OCI-LY1 (cell line): ENCODE results near the gene SUPT3H.
"Not testable (repeated sequence)": the region's sequence is repeated elsewhere in the genome, so short reads cannot be mapped to it uniquely, and the experiment has no call there.

Source experiments
- H2AFZ ChIP-seq: fragments of 200-600 bp; sonication (generic), shearing (Covaris generic); 2 replicates; pipeline ENCODE4 v1.6.0; 2014; ENCODE audit warnings: antibody characterized with exemption, mild to moderate bottlenecking, low read length
- H3F3A ChIP-seq: fragments of 200-600 bp; sonication (generic), shearing (Covaris generic); 2 replicates; pipeline ENCODE4 v1.6.0; 2014; ENCODE audit warnings: mild to moderate bottlenecking, antibody characterized with exemption, low read length, moderate library complexity; ENCODE audit not compliant: insufficient read depth
- H3K27ac ChIP-seq: fragments of 200-600 bp; sonication (generic); 2 replicates; pipeline ENCODE4 v1.5.1; 2014; ENCODE audit warnings: low read length, mixed run types, mild to moderate bottlenecking, low read depth; ENCODE audit not compliant: poor library complexity, severe bottlenecking
- H3K27me3 ChIP-seq: fragments of 200-600 bp; sonication (generic); 2 replicates; pipeline ENCODE4 v1.6.0; 2014; ENCODE audit warnings: antibody characterized with exemption, mild to moderate bottlenecking, low read length, moderate library complexity; ENCODE audit not compliant: insufficient read depth
- H3K36me3 ChIP-seq: fragments of 200-600 bp; sonication (generic); 2 replicates; pipeline ENCODE4 v1.6.1; 2014; ENCODE audit warnings: mild to moderate bottlenecking, antibody characterized with exemption, low read length, moderate library complexity, mixed read lengths; ENCODE audit not compliant: insufficient read depth
- H3K4me1 ChIP-seq: fragments of 200-600 bp; sonication (generic); 2 replicates; pipeline ENCODE4 v1.5.1; 2014; ENCODE audit warnings: mild to moderate bottlenecking, low read length, moderate library complexity; ENCODE audit not compliant: insufficient read depth, severe bottlenecking
- H3K4me2 ChIP-seq: fragments of 200-600 bp; sonication (generic), shearing (Covaris generic); 2 replicates; pipeline ENCODE4 v1.6.1; 2014; ENCODE audit warnings: low read length
- H3K4me3 ChIP-seq: fragments of 200-600 bp; sonication (generic); 2 replicates; pipeline ENCODE4 v1.5.1; 2014; ENCODE audit warnings: low read length, low read depth, mild to moderate bottlenecking, mixed read lengths; ENCODE audit not compliant: poor library complexity, severe bottlenecking
- H3K79me2 ChIP-seq: fragments of 200-600 bp; shearing (Covaris generic); 2 replicates; pipeline ENCODE4 v1.6.1; 2016; ENCODE audit warnings: mixed run types, low read length, mixed read lengths; ENCODE audit not compliant: insufficient read depth
- H3K9ac ChIP-seq: fragments of 200-600 bp; sonication (generic), shearing (Covaris generic); 2 replicates; pipeline ENCODE4 v1.6.1; 2014; ENCODE audit warnings: mild to moderate bottlenecking, low read length, mixed read lengths
- H3K9me2 ChIP-seq: fragments of 200-600 bp; sonication (generic), shearing (Covaris generic); 2 replicates; pipeline ENCODE4 v1.6.1; 2014; ENCODE audit warnings: low read depth, mild to moderate bottlenecking, low read length, mixed read lengths
- H3K9me3 ChIP-seq: fragments of 200-600 bp; shearing (Covaris generic); 2 replicates; pipeline ENCODE4 v1.6.1; 2014; ENCODE audit warnings: low read length, mixed read lengths
- H4K20me1 ChIP-seq: fragments of 200-600 bp; sonication (generic), shearing (Covaris generic); 2 replicates; pipeline ENCODE4 v1.6.0; 2016; ENCODE audit warnings: mild to moderate bottlenecking, low read length; ENCODE audit not compliant: insufficient read depth
- EZH2 ChIP-seq: fragments of 200-600 bp; sonication (generic), shearing (Covaris generic); IDR thresholded peaks from 2 replicates; pipeline ENCODE4 v1.8.0; 2017; ENCODE audit warnings: borderline replicate concordance, mixed run types, mild to moderate bottlenecking, antibody characterized with exemption, low read length, moderate library complexity, mixed read lengths
- TF ChIP-seq, protein P1 (sequence below): fragments of 200-600 bp; sonication (generic), shearing (Covaris generic); IDR thresholded peaks from 2 replicates; pipeline ENCODE4 v1.5.1; 2017; ENCODE audit warnings: mild to moderate bottlenecking, antibody characterized with exemption, low read length, moderate library complexity, mixed read lengths

Gene SUPT3H

DNA sequence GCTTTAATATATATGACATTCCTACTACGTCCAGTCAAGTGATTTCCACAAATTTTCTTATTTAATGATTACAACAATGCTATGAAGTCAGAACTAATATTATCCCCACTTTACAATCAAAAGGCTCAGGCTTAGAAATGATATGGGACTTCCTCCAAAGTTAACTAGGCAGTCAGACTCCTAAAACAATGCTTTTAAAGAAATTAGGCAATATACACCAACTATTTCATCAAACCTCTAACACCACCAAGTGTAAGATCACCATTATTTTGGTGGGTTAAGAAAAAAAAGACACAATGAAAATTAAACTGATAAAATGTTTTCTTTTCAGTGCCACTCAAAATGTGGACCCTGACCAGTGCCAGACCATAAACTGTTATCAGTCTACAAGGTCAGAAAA is 305.7 kb downstream of the SUPT3H start:
- no peak overlapping the region for H2AFZ ChIP-seq
- no peak for TF ChIP-seq EZH2
- TF ChIP-seq, protein P1, sequence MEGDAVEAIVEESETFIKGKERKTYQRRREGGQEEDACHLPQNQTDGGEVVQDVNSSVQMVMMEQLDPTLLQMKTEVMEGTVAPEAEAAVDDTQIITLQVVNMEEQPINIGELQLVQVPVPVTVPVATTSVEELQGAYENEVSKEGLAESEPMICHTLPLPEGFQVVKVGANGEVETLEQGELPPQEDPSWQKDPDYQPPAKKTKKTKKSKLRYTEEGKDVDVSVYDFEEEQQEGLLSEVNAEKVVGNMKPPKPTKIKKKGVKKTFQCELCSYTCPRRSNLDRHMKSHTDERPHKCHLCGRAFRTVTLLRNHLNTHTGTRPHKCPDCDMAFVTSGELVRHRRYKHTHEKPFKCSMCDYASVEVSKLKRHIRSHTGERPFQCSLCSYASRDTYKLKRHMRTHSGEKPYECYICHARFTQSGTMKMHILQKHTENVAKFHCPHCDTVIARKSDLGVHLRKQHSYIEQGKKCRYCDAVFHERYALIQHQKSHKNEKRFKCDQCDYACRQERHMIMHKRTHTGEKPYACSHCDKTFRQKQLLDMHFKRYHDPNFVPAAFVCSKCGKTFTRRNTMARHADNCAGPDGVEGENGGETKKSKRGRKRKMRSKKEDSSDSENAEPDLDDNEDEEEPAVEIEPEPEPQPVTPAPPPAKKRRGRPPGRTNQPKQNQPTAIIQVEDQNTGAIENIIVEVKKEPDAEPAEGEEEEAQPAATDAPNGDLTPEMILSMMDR = no peak
- H3K9ac ChIP-seq = no peak overlapping the region
- no peaks in the 10 kb centered on the region for H3K9me3 ChIP-seq
- no peaks in the 10 kb centered on the region for H3K27me3 ChIP-seq
- no peaks in the 10 kb centered on the region for H3K36me3 ChIP-seq
- H3F3A ChIP-seq = no peaks in the 10 kb centered on the region
- no peaks in the 10 kb centered on the region for H3K79me2 ChIP-seq
- H3K4me2 ChIP-seq = no peak overlapping the region
- no peak overlapping the region for H3K4me3 ChIP-seq
- H3K4me1 ChIP-seq = no peaks in the 10 kb centered on the region
- no peaks in the 10 kb centered on the region for H4K20me1 ChIP-seq
- H3K27ac ChIP-seq = no peak overlapping the region
- H3K9me2 ChIP-seq = no peaks in the 10 kb centered on the region

DNA sequence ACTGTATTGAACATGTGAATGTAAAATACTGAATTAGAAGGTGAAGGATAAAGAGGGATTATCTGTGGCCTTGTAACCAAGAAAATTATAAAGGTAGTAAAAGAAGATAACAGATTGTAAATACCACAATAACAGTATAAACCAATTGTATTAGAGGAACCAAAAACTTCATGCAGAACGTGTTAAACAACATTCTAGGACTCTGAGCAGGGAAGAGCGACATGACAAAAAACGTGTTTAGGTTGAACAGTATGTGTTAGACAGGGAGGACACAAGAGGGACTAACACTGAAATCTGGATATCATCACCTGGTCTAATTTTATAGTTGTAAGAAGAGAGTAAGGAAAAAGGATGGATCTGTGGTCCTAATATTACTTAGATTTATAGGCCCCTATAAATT is 308.6 kb downstream of the SUPT3H start:
- no peak overlapping the region for H3K27ac ChIP-seq
- no peaks in the 10 kb centered on the region for H3K9me2 ChIP-seq
- no peak overlapping the region for H3K4me2 ChIP-seq
- H3K36me3 ChIP-seq = no peaks in the 10 kb centered on the region
- no peaks in the 10 kb centered on the region for H3K79me2 ChIP-seq
- TF ChIP-seq, protein P1 = no peak
- TF ChIP-seq EZH2 = no peak
- H3K9me3 ChIP-seq = no peaks in the 10 kb centered on the region
- H3K9ac ChIP-seq = no peak overlapping the region
- H3K4me3 ChIP-seq = no peak overlapping the region
- H2AFZ ChIP-seq = no peak overlapping the region
- no peaks in the 10 kb centered on the region for H3F3A ChIP-seq
- no peaks in the 10 kb centered on the region for H3K27me3 ChIP-seq
- no peaks in the 10 kb centered on the region for H3K4me1 ChIP-seq
- no peaks in the 10 kb centered on the region for H4K20me1 ChIP-seq

DNA sequence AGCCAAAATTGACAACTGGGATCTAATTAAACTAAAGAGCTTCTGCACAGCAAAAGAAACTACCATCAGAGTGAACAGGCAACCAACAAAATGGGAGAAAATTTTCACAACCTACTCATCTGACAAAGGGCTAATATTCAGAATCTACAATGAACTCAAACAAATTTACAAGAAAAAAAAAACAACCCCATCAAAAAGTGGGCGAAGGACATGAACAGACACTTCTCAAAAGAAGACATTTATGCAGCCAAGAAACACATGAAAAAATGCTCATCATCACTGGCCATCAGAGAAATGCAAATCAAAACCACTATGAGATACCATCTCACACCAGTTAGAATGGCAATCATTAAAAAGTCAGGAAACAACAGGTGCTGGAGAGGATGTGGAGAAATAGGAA is 310.3 kb downstream of the SUPT3H start:
- not testable (repeated sequence) for H3K79me2 ChIP-seq, H3K4me1 ChIP-seq, H2AFZ ChIP-seq, H3K36me3 ChIP-seq, H3K9me2 ChIP-seq, H3F3A ChIP-seq, H3K27me3 ChIP-seq, H3K4me2 ChIP-seq, H3K4me3 ChIP-seq, H3K9me3 ChIP-seq, H3K9ac ChIP-seq, H3K27ac ChIP-seq, H4K20me1 ChIP-seq

DNA sequence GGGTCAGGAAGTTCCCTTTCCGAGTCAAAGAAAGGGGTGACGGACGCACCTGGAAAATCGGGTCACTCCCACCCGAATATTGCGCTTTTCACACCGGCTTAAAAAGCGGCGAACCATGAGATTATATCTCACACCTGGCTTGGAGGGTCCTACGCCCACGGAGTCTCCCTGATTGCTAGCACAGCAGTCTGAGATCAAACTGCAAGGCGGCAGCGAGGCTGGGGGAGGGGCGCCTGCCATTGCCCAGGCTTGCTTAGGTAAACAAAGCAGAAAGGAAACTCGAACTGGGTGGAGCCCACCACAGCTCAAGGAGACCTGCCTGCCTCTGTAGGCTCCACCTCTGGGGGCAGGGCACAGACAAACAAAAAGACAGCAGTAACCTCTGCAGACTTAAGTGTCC is 315.1 kb downstream of the SUPT3H start:
- not testable (repeated sequence) for H3K4me2 ChIP-seq, H3K27ac ChIP-seq, H3K36me3 ChIP-seq, H3F3A ChIP-seq, H3K4me1 ChIP-seq, H2AFZ ChIP-seq, H3K9me3 ChIP-seq, H3K4me3 ChIP-seq, H4K20me1 ChIP-seq, H3K79me2 ChIP-seq, H3K27me3 ChIP-seq, H3K9ac ChIP-seq, H3K9me2 ChIP-seq
